ENCODE measurements around the gene DTNB.

DNA sequence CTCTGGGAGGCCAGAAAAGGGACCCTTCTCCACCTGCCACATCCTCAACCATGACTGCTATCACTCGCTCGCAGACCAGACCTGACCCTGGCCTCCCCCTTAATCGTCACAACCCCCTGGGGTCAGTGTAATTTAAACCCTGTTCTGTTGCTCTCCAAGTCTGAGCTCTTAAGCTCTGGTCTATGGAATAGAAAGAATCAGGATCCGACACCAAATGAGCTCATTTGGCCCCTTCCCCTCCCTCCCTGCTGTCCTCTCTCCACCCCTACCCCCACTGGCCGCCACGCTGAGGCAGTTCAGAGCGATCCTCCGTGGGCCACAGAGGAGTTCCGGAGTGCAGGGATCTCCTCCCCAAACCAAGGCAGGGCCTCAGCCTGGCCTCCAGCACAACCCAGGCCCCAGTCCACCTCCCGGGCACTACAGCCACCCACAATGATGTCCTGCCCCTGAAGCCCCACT is 337.0 kb downstream of the DTNB start:
- no peak for TF ChIP-seq POLR2AphosphoS5 (IDR thresholded peaks at IDR 0.05; ENCODE audit: low read depth, low read length)
- TF ChIP-seq TAF1 (IDR thresholded peaks at IDR 0.05; ENCODE audit: borderline replicate concordance, insufficient read depth, low read length), result no peak
- no peak for TF ChIP-seq SIN3A (IDR thresholded peaks at IDR 0.05; ENCODE audit: borderline replicate concordance, insufficient read depth, low read length)
- TF ChIP-seq, protein P1, sequence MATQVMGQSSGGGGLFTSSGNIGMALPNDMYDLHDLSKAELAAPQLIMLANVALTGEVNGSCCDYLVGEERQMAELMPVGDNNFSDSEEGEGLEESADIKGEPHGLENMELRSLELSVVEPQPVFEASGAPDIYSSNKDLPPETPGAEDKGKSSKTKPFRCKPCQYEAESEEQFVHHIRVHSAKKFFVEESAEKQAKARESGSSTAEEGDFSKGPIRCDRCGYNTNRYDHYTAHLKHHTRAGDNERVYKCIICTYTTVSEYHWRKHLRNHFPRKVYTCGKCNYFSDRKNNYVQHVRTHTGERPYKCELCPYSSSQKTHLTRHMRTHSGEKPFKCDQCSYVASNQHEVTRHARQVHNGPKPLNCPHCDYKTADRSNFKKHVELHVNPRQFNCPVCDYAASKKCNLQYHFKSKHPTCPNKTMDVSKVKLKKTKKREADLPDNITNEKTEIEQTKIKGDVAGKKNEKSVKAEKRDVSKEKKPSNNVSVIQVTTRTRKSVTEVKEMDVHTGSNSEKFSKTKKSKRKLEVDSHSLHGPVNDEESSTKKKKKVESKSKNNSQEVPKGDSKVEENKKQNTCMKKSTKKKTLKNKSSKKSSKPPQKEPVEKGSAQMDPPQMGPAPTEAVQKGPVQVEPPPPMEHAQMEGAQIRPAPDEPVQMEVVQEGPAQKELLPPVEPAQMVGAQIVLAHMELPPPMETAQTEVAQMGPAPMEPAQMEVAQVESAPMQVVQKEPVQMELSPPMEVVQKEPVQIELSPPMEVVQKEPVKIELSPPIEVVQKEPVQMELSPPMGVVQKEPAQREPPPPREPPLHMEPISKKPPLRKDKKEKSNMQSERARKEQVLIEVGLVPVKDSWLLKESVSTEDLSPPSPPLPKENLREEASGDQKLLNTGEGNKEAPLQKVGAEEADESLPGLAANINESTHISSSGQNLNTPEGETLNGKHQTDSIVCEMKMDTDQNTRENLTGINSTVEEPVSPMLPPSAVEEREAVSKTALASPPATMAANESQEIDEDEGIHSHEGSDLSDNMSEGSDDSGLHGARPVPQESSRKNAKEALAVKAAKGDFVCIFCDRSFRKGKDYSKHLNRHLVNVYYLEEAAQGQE (IDR thresholded peaks at IDR 0.05; ENCODE audit: insufficient read depth in 1 of 2, low read depth in 2 of 2, low read length in 2 of 2), result no peak
- no peak for TF ChIP-seq FOXP2 (optimal IDR thresholded peaks at IDR 0.05; ENCODE audit: borderline replicate concordance, extremely low read depth, extremely low read length, insufficient read depth)

Data from PFSK-1 (cell line).